Glomerular visceral epithelial cell (primary cell): Measurements from ENCODE around the gene ARHGAP28.

Experiments used
- DNase-seq: peaks from one replicate; pipeline ENCODE4 v3.0.0-alpha.2; 2016; ENCODE audit errors: extremely low spot score

Gene ARHGAP28

GRCh38 chr18:6871566-6871965 is 142.1 kb downstream of the ARHGAP28 start:
- DNase-seq = no peak

DNA sequence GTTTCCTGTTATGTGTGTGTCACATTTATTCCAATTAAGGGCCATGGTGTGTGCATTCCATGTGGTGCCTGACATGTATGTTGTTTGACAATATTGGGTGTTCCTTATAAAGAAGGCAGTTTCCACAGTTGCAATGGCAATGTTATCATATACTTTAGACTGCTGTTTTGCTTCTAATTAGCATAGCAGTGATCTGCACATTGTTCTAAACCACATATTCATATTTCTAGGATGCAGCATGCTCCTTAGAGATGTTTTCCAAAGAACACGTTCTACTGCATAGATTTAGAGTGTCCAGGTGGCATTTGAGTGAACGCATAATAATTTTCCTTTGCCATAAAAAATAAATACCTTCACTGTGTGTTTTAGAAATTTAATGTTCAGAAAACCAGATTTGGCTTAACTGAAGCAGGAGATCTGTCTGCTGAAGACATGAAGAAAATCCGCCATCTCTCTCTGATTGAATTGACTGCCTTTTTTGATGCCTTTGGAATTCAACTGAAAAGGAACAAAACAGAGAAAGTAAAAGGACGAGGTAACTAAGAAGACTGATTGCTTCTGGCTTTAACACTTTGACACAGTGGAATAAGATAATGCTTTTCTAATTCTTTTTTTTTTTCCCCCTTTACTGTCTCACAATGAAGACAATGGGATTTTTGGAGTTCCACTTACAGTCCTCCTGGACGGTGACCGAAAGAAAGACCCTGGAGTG is 143.7 kb downstream of the ARHGAP28 start:
- no peak for DNase-seq

GRCh38 chr18:6874315-6874714 is 144.8 kb downstream of the ARHGAP28 start:
- DNase-seq = no peak

DNA sequence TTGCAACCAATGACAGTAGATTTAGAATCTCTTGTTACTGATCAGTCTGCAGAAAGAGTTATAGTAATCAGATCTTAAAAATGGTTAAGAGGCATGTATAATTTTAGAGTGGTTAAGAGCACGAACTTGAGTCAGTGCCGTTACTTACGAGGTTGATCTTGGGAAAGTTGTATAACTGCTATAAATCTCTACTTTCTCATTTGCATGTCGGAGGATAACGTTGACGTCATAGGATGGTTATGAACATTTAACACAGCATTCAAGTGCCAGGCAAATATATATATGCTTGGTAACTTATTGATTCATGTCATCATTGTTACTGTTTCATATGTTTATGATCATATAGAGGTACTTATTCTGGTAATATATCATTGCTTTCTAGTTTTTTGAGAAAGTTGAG is 146.2 kb downstream of the ARHGAP28 start:
- no peak for DNase-seq

DNA sequence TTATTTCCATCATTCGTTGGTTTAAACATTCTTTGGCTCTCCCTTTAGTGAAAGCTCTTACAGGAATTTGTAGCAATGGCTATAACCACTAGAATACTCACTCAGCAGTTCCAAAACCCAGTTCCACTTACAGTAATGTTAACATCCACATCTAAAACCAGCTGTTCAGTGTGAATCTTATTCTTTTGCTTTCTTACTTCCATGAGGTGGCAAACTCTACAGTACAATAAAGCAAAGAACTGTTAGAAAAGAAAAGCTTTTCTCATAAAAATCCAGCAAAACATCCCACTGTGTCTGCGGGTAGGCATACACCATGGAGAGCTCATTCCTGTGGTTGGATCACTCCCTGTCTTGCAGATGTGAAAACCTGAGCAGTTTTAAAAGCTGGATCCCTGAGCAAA is 147.1 kb downstream of the ARHGAP28 start:
- no peak for DNase-seq

- no peak for DNase-seq
Observed at GRCh38 chr18:6877288-6877687, 147.8 kb downstream of the ARHGAP28 start.

- DNase-seq = no peak
Observed at GRCh38 chr18:6878556-6879297, 149.2 kb downstream of the ARHGAP28 start.

DNA sequence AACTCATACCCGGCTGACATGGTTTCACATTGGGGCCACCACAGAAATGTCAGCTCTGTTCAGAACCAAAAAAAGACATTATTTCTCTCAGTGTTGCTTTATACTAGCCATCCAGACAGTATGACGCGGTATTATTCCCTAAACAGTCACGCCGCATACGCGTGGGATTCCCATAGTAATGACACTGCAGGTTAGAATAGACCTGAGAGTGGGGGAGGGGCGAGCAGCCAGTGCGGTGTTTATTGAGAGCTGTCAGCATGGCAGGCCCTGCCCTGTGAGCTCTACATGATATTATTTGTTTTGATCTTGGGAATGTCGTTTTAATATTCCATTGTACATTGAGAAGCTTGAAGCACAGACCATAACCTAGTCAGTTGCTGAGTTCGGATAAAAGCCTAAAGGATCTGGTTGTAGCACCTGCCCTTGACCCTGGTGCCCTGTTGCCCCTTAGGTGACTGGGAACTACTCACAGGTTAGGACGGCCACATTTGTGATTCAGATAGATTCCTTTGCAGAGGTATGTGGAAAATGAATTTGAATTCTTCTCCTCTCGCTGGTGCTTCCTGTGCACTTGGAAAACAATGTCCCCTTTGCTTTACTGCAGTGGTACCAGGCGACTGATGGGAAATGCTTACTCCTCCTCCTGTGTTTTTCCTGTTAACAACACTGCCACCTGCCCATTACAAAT is 150.1 kb downstream of the ARHGAP28 start:
- DNase-seq = no peak

GRCh38 chr18:6881034-6881820 is 151.7 kb downstream of the ARHGAP28 start:
- no peak for DNase-seq

- DNase-seq = no peak
Observed at GRCh38 chr18:6882401-6882800, 152.9 kb downstream of the ARHGAP28 start.

GRCh38 chr18:6885006-6885481 is 155.5 kb downstream of the ARHGAP28 start:
- DNase-seq = no peak

DNA sequence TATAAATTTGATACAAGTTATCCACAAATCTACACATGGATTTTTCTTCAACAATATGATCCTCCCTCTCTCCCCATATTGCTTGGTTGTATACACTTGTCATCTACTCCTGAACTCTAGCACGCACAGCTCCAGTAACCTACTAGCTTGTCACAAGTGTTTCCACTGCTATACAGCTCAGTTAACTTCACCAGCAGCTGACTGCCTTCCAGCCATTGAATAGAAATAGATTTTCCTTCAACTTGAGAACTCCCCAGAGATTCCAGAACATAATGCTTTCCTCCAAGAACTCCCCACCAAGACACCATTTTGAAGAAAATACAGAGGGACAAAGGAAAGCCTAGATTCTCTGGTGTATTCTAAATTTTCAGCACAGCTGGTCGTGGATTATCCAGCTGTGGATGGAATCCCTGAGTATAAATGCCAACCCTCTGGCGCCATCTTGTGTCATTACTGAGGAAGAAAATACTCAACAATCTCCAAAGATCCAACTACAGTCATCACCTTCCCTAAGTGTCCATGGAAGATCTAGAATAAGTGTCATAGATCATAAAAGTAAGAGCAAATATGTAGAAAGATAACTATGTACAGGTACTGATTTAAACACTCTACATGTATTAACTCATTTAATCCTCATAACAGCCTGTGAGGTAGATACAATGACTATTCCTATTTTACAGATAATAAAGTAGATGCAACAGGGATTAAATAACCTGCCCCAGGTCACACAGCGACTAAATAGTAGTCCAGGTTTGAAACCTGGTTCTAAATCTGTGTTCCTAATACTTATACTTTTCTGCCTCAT is 156.7 kb downstream of the ARHGAP28 start:
- peak; percentile 54 for DNase-seq

- no peak for DNase-seq
Observed at GRCh38 chr18:6886797-6887330, 157.3 kb downstream of the ARHGAP28 start.

- no peak for DNase-seq
Observed at GRCh38 chr18:6891788-6892187, 162.3 kb downstream of the ARHGAP28 start.

DNA sequence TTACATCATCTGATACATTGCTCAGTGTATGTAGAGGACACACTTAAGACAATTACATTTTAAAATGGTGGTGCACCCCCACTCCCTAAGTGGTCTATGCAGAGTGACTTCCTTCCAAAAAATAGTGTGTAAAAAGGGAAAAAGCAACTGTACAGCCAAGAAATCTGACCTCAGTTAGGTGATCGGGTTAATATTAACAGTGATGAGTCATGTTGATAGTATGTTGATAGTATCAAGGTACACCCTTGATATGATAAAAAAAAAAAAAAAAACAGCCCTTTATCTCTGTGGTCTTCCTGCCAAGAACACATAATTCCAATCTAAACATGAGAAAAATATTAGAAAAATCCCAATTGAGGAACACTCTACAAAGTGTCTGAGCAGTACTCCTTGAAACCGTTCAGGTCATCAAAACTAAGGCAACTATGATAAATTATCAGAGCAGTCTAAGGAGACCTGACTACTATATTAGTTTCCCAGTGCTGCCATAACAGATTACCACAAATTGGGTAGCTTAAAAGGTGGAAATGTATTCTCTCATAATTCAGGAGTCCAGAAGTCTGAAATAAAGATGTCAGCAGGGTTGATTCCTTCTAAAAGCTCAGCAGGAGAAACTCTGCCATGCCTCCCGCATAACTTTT is 171.9 kb downstream of the ARHGAP28 start:
- DNase-seq = no peak

GRCh38 chr18:6917072-6917471 is 187.6 kb downstream of the ARHGAP28 start:
- DNase-seq = peak; percentile 40

- peak; percentile 53 for DNase-seq
Observed at GRCh38 chr18:6920099-6920955, 190.8 kb downstream of the ARHGAP28 start.

- no peak for DNase-seq
Observed at GRCh38 chr18:6921571-6921970, 192.1 kb downstream of the ARHGAP28 start.

- no peak for DNase-seq
Observed at GRCh38 chr18:6923220-6923619, 193.7 kb downstream of the ARHGAP28 start.
